ACC112 (cell line): ENCODE results near the gene TFAP2A.

Experiments used
- H2AFZ ChIP-seq: fragments of 200-600 bp; sonication (generic); one replicate; pipeline ENCODE4 v1.6.0; 2017; ENCODE audit warnings: antibody characterized with exemption, low read length; ENCODE audit not compliant: unreplicated experiment
- H3K27ac ChIP-seq: fragments of 200-600 bp; sonication (generic); 2 replicates; pipeline ENCODE4 v1.5.1; 2014; ENCODE audit warnings: low read depth, mild to moderate bottlenecking, antibody characterized with exemption, low read length, moderate library complexity
- H3K27me3 ChIP-seq: fragments of 200-600 bp; sonication (generic); 2 replicates; pipeline ENCODE4 v1.6.1; 2014; ENCODE audit warnings: mild to moderate bottlenecking, antibody characterized with exemption, low read length, moderate library complexity, mixed read lengths; ENCODE audit not compliant: insufficient read depth
- H3K36me3 ChIP-seq: fragments of 200-600 bp; sonication (generic); 2 replicates; pipeline ENCODE4 v1.6.1; 2016; ENCODE audit warnings: mild to moderate bottlenecking, antibody characterized with exemption, low read length, moderate library complexity, mixed read lengths; ENCODE audit not compliant: insufficient read depth
- H3K4me1 ChIP-seq: fragments of 200-600 bp; sonication (generic); one replicate; pipeline ENCODE4 v1.6.1; 2016; ENCODE audit warnings: low read length, mixed read lengths; ENCODE audit not compliant: insufficient read depth, unreplicated experiment, control insufficient read depth
- H3K4me3 ChIP-seq: fragments of 200-600 bp; sonication (generic); 2 replicates; pipeline ENCODE4 v1.5.1; 2014; ENCODE audit warnings: mild to moderate bottlenecking, low read depth, low read length
- H3K79me2 ChIP-seq: fragments of 200-600 bp; sonication (generic); one replicate; pipeline ENCODE4 v1.6.0; 2016; ENCODE audit warnings: low read length; ENCODE audit not compliant: control insufficient read depth, unreplicated experiment, insufficient read depth

The TFAP2A gene

GRCh38 chr6:10425975-10426780 is 11.3 kb upstream of the TFAP2A start:
- peaks cover 5% of the 10 kb centered on the region for H3K4me1 ChIP-seq
- H3K27ac ChIP-seq, result no peak overlapping the region
- no peaks in the 10 kb centered on the region for H3K36me3 ChIP-seq
- H3K79me2 ChIP-seq, result no peaks in the 10 kb centered on the region
- peak overlapping the region; percentile 83 for H3K4me3 ChIP-seq
- H2AFZ ChIP-seq, result peak overlapping the region; percentile 94
- peaks cover 48% of the 10 kb centered on the region for H3K27me3 ChIP-seq

DNA sequence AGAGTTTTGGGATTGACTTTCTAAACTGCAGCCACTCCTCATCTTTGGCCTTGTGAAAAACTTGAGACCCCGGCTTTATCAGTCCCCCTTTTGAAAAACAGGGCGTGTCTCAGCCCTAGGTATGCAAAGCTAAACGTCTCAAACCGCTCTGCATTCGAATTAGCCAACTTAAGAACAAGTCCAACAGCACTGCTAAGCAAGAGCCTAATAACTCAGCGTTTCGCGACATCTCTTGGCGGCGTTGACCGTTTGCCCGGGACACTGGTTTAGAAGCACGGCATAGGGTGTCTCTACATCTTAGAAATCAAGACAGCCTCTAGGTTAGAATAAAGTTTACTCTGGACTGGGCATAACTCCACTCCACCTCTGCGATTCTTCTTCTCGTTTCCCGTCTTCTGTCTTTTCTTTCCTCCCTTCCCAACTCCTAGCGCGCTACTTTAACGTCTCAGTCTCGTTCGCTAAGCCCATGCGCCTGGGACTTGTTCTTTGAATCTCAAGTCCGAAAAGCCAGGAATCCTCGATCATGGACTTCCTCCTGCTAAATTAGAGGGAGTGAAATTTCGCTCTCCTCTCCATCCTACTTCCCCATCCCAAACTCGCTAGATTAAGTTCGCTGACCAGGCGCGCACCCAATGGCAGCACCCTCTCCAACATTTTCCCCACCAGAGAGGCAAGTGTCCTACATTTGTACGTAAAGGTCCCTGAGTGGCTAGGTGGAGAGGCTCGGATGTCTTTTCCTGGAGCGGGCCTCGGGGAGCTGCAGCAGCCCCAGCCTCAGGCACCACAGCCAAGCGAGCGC is 10.5 kb upstream of the TFAP2A start:
- no peak overlapping the region for H3K27ac ChIP-seq
- no peaks in the 10 kb centered on the region for H3K79me2 ChIP-seq
- peaks cover 5% of the 10 kb centered on the region for H3K4me1 ChIP-seq
- H3K36me3 ChIP-seq, result no peaks in the 10 kb centered on the region
- peak overlapping the region; percentile 83 for H3K4me3 ChIP-seq
- peaks cover 56% of the 10 kb centered on the region for H3K27me3 ChIP-seq
- H2AFZ ChIP-seq, result peak overlapping the region; percentile 94

- Histone ChIP-seq H3K36me3 (no peaks in the 10 kb centered on the region), H3K79me2 (no peaks in the 10 kb centered on the region), H3K27me3 (peaks cover 70% of the 10 kb centered on the region), H3K4me3 (no peak overlapping the region), H3K4me1 (peaks cover 5% of the 10 kb centered on the region), H2AFZ (no peak overlapping the region), H3K27ac (no peak overlapping the region)
Observed at GRCh38 chr6:10424040-10424439, 9.2 kb upstream of the TFAP2A start.

- Histone ChIP-seq H3K27ac (no peak overlapping the region), H2AFZ (no peak overlapping the region), H3K4me1 (peaks cover 5% of the 10 kb centered on the region), H3K79me2 (no peaks in the 10 kb centered on the region), H3K4me3 (no peak overlapping the region), H3K27me3 (peaks cover 83% of the 10 kb centered on the region), H3K36me3 (no peaks in the 10 kb centered on the region)
Observed at GRCh38 chr6:10422737-10423034, 7.8 kb upstream of the TFAP2A start.

DNA sequence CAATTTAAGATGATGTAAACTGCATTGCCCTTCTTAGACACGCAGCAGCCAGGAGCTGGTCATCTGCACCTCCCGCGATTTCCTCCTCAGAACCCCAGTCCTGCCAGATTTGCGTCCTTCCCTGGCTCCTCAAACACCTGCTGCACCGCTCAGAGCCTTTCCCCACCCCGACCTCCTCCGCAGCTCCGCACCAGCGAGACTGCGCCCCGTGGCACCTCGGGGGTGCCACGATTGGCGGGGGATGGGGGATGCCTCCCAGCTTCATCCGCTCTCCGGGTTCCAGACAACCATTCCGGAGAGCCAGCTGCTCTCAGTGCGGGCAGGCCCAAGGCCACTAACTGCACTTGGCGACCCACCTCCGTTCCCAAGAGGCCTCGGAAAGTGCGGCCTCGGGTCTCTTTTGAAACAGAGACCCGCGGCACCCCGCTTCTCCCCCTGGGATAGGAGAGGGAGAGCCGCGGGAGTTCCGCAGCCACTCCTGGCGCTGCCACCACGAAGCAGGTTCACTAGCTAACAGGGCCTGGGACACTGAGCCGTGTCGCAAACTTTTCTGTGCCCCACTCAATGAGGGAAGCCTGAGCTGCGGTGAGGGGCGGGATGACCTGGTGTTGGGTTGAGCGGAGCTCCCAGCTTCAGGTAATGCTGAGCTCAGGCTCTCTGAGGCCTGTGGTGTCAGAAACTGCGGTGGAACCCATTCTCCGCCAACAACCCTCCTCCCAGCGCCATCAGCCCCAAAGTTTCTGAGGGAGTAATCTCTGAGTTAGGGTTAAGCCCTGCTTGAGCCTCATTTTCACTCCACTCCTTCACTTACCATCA is 7.3 kb upstream of the TFAP2A start:
- Histone ChIP-seq H3K4me1 (peaks cover 5% of the 10 kb centered on the region), H3K79me2 (no peaks in the 10 kb centered on the region), H3K4me3 (no peak overlapping the region)

DNA sequence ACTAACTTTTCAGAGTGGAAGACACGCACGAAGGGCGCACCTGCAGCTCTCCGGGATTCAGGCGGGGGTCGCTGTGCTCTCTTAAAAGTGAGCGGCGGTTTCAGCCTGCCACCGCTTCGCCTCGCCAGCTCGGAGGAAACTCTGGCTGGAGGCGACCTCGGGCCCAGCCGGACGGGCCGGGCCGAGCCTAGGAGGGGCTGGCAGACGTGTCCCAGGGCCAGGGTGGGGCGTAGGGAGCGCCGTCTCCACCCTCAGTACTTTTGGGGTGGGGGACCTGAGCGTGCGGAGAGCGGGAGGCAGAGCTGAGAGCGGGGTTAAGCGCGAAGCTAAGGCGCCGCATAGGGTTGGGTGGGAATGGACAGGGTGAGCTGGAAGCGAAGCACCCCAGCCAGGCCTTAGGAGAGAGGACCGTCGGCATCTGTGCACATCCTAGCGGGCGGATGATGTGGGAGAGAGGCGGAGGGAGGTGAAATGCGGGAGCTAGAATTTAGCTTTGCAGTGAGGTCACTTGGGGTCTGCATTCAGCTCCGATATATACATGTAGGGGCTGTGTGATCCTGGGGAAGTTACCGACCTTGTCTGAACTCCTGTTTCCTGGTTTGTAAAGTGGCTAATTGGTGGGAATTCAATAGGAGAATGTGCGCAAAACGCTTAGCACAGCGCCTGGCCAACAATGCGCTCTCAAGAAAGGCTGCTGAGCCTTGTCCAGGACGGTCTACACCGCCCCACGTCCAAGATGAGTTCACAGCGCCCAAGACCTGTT is 6.5 kb upstream of the TFAP2A start:
- H3K27me3 ChIP-seq, result peaks cover 97% of the 10 kb centered on the region
- no peaks in the 10 kb centered on the region for H3K79me2 ChIP-seq
- no peak overlapping the region for H3K4me3 ChIP-seq
- no peak overlapping the region for H2AFZ ChIP-seq
- H3K27ac ChIP-seq, result no peak overlapping the region
- peaks cover 3% of the 10 kb centered on the region for H3K4me1 ChIP-seq
- H3K36me3 ChIP-seq, result no peaks in the 10 kb centered on the region

More for the DNA sequence above, 7.3 kb upstream of the TFAP2A start:
- Histone ChIP-seq H3K27ac (no peak overlapping the region), H3K27me3 (peaks cover 89% of the 10 kb centered on the region), H2AFZ (no peak overlapping the region), H3K36me3 (no peaks in the 10 kb centered on the region)

- no peaks in the 10 kb centered on the region for H3K79me2 ChIP-seq
- no peak overlapping the region for H2AFZ ChIP-seq
- peaks cover 2% of the 10 kb centered on the region for H3K4me1 ChIP-seq
- peaks cover 100% of the 10 kb centered on the region for H3K27me3 ChIP-seq
- no peak overlapping the region for H3K4me3 ChIP-seq
- H3K27ac ChIP-seq, result no peak overlapping the region
- no peaks in the 10 kb centered on the region for H3K36me3 ChIP-seq
Observed at GRCh38 chr6:10420546-10421157, 5.8 kb upstream of the TFAP2A start.

- Histone ChIP-seq H3K36me3 (no peaks in the 10 kb centered on the region), H3K27me3 (peaks cover 100% of the 10 kb centered on the region), H3K4me1 (no peaks in the 10 kb centered on the region), H2AFZ (no peak overlapping the region), H3K79me2 (no peaks in the 10 kb centered on the region), H3K4me3 (no peak overlapping the region), H3K27ac (no peak overlapping the region)
Observed at GRCh38 chr6:10419749-10420545, 5.1 kb upstream of the TFAP2A start.

DNA sequence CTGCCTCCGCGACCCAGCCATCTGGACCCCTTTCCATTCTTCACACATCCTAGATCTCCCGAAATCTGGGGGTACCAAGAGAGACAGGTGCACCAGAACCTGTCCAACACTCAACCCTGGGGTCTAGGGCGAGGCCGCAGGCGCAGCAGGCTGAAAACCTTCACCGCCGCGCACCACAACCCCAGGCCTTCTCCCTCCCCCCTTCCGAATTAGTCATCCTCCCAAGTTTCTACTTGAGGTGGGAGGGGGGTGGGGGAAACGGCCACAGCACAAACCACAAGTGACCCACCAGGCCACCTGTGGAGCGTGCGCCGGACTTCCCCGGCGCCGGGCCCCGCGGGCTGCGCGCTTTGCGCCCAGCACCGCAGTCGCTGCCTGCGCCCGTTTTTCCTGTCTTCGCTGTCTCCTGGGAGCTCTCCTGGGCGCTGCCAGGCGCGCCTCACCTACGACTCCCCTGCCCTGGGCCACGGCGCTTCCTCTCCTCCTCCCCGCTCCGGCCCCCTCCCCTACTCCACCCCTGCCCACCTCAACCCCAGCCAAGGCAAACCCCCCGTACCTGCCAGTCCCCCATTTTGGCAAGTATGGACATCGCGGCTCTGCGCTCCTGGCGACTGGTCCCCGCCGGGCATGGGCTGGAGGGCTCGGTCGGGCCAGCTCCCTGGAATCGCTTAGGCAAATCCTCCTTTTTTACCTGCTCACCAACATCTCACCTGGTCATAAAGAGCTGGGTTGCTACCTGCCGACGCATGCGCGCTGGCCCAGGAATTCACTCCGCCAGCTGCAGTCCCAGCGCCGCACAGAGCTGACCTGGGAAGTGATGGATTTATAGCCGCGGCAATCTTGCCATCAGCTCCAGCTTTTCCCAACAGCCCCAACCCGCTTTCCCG is 4.2 kb upstream of the TFAP2A start:
- H3K4me1 ChIP-seq, result peaks cover 2% of the 10 kb centered on the region
- H3K4me3 ChIP-seq, result no peak overlapping the region
- no peaks in the 10 kb centered on the region for H3K79me2 ChIP-seq
- H3K27ac ChIP-seq, result no peak overlapping the region
- no peaks in the 10 kb centered on the region for H3K36me3 ChIP-seq
- H3K27me3 ChIP-seq, result peaks cover 100% of the 10 kb centered on the region
- H2AFZ ChIP-seq, result no peak overlapping the region
